ENCODE data around the gene ANKRD29. TPM values are rescaled to one million over a fixed set of nuclear protein-coding genes. Genes with fewer than 3 reads are reported as not detected.
A peak's percentile ranks its signal among the peaks of the same experiment; 100 is the strongest.

The ANKRD29 gene
- total RNA-seq, result 10 to 100 TPM in 1 of 4 donors, 1 to 10 TPM in 3; 3.0 to 31.0 (median 6.3) TPM
- polyA plus RNA-seq, result 1 to 10 TPM; 2.5 to 4.2 (median 4.2) TPM

- intact Hi-C loops (cut with DNase I), result no loop called here
- peak; percentile 63 for DNase-seq
- Histone ChIP-seq H3K27me3 (peaks cover 0 to 54% (median 20%) of the 10 kb centered on the region in 3 donors), H3K27ac (peak within 1 kb of the TSS in 3 of 4 donors; percentile 27 to 50 (median 34)), H3K4me3 (peak within 1 kb of the TSS; percentile 38 to 63 (median 52)), H3K4me1 (peaks cover 0 to 15% (median 9%) of the 10 kb centered on the region in 4 donors), H3K36me3 (no peaks in the 10 kb centered on the region), H3K9me3 (no peaks in the 10 kb centered on the region)
- 1 to 2% methylated on average over 86 of the region's 86 CpGs for WGBS, 2 donors
- TF ChIP-seq POLR2AphosphoS5 (IDR thresholded peaks at IDR 0.05), result no peak
These were observed at the start of gene ANKRD29 for GRCh38 chr18:23662309-23663263. TSS of gene ANKRD29 (minus strand) at chr18:23662911. CDS start at chr18:23662730, 181 bp downstream.

DNA sequence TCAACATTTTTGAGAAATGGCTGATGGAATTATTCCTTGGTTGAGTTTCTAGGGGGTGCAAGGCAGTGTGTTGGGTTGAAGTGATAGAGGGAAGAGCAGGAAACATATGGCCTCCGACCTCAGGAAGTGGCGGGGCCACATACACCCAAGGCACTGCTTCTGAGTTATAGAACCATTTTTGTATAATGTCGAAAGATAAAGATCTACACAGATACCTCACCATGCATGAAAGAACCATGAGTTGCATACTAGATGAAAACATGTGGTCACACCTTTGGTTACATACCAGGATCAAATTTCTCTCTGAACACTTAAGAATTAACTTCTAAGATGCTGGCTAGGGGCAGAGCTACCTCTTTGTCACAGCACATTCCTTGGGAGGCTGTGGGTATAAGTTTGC lies 49.7 kb upstream of the ANKRD29 start:
- no peak for TF ChIP-seq POLR2AphosphoS5 (IDR thresholded peaks at IDR 0.05)
- no peak for TF ChIP-seq CTCF (IDR thresholded peaks at IDR 0.05)
- no peak for TF ChIP-seq POLR2A (IDR thresholded peaks at IDR 0.05)
- no peak for TF ChIP-seq EP300 (IDR thresholded peaks at IDR 0.05)
- Histone ChIP-seq H3K36me3 (no peaks in the 10 kb centered on the region), H3K4me3 (no peak overlapping the region), H3K9me3 (peaks cover 0 to 1% (median 0%) of the 10 kb centered on the region in 4 donors), H3K27ac (no peak overlapping the region), H3K4me1 (no peaks in the 10 kb centered on the region), H3K27me3 (no peaks in the 10 kb centered on the region)
- intact Hi-C loops (cut with DNase I), result no loop called here
- 48 to 86% methylated on average over 3 of the region's 3 CpGs for WGBS, 2 donors
- no peak for DNase-seq

DNA sequence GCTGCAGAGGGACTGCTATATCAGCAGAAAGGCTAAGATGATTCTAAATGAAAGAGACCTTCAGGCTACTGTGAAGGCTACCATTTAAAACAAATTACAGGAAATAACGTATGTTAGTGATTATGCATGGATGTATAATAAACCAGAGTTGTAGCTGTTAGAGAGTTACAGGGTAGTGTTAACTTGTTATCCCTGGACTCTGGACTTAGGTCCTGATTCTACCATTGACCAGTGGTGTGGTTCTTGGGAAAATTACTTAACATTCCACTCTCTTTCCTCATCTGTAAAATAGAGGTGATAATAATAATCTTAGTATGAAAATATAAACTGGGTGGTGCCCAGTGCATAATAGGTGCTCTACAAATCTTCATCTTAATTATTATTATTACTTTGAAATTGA lies 48.7 kb upstream of the ANKRD29 start:
- H3K36me3 ChIP-seq, result no peaks in the 10 kb centered on the region
- H3K27ac ChIP-seq, result no peak overlapping the region
- no peak overlapping the region for H3K4me3 ChIP-seq
- 21 to 67% methylated on average over 1 of the region's 1 CpG for WGBS, 2 donors
- intact Hi-C loops (cut with DNase I), result no loop called here
- peaks cover 0 to 6% (median 0%) of the 10 kb centered on the region in 4 donors for H3K9me3 ChIP-seq
- TF ChIP-seq CTCF (IDR thresholded peaks at IDR 0.05), result no peak
- no peak for TF ChIP-seq POLR2AphosphoS5 (IDR thresholded peaks at IDR 0.05)
- no peak for TF ChIP-seq EP300 (IDR thresholded peaks at IDR 0.05)
- no peak for TF ChIP-seq POLR2A (IDR thresholded peaks at IDR 0.05)
- no peaks in the 10 kb centered on the region for H3K4me1 ChIP-seq
- H3K27me3 ChIP-seq, result no peaks in the 10 kb centered on the region
- no peak for DNase-seq

DNA sequence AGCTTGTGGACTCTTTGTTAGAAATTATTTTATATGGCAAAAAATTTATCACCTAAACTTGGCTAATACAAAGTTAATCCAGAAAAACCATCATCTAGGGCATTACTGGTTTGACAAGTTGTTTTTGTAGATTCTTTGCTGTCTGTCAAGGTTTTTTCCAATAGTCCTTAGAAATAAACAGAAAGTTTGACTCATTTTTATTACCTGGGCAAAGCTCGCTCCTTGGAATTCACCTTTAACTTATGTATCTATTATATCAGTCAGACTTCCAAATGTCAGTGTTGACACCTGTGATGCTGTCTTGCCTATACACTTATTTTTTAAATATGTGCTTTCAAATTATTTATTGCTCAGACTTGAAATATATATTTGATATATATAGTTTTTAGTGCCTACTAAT lies 48.2 kb upstream of the ANKRD29 start:
- TF ChIP-seq CTCF (IDR thresholded peaks at IDR 0.05) (no peak), POLR2AphosphoS5 (IDR thresholded peaks at IDR 0.05) (no peak)
- Histone ChIP-seq H3K4me3 (no peak overlapping the region), H3K27me3 (no peaks in the 10 kb centered on the region), H3K4me1 (no peaks in the 10 kb centered on the region), H3K9me3 (peaks cover 0 to 6% (median 0%) of the 10 kb centered on the region in 4 donors), H3K36me3 (no peaks in the 10 kb centered on the region), H3K27ac (no peak overlapping the region)
- WGBS, 2 donors, result 13 to 75% methylated on average over 1 of the region's 1 CpG
- no peak for DNase-seq
- intact Hi-C loops (cut with DNase I), result no loop called here

GRCh38 chr18:23710068-23710527 lies 47.4 kb upstream of the ANKRD29 start:
- TF ChIP-seq EP300 (IDR thresholded peaks at IDR 0.05) (no peak), POLR2AphosphoS5 (IDR thresholded peaks at IDR 0.05) (no peak), POLR2A (IDR thresholded peaks at IDR 0.05) (no peak), CTCF (IDR thresholded peaks at IDR 0.05) (no peak)
- Histone ChIP-seq H3K4me1 (no peaks in the 10 kb centered on the region), H3K27ac (no peak overlapping the region), H3K9me3 (peaks cover 0 to 6% (median 0%) of the 10 kb centered on the region in 4 donors), H3K36me3 (no peaks in the 10 kb centered on the region), H3K27me3 (no peaks in the 10 kb centered on the region), H3K4me3 (no peak overlapping the region)
- no peak for DNase-seq
- intact Hi-C loops (cut with DNase I), result no loop called here
- 84 to 91% methylated on average over 17 of the region's 17 CpGs for WGBS, 2 donors

Measured in sigmoid colon (tissue), 7 donors.